Natural killer cell (primary cell): ENCODE data around the gene NOP14. TPM values are rescaled to one million over a fixed set of nuclear protein-coding genes. Genes with fewer than 3 reads are reported as not detected.

ENCODE experiments used
- ATAC-seq, 3 donors: fragments of 150-1000 bp in 2 of 3; fragments of 200-7000 bp in 1 of 3; cut with Tn5 transposase; 1 replicate in 1 of 3; 2 replicates in 2 of 3; pipeline ENCODE4 v1.10.0; 2021; ENCODE audit warnings: mild to moderate bottlenecking in 2 of 3, moderate library complexity in 2 of 3
- DNase-seq, 2 donors: peaks; one replicate each; pipeline versions ENCODE4 v3.0.0 to v3.0.0-alpha.2; 2013 to 2021; ENCODE audit warnings: mixed read lengths in 1 of 2
- H3K27ac ChIP-seq: one replicate; pipeline ENCODE4 v1.5.1; 2013; ENCODE audit warnings: mild to moderate bottlenecking, low read length
- H3K27me3 ChIP-seq: one replicate; pipeline ENCODE4 v1.6.1; 2013; ENCODE audit warnings: low read length; ENCODE audit not compliant: control insufficient read depth, insufficient read depth
- H3K36me3 ChIP-seq: one replicate; pipeline ENCODE4 v1.6.1; 2013; ENCODE audit warnings: low read length; ENCODE audit not compliant: control insufficient read depth, insufficient read depth
- H3K4me1 ChIP-seq: one replicate; pipeline ENCODE4 v1.6.1; 2013; ENCODE audit warnings: low read length; ENCODE audit not compliant: control insufficient read depth, insufficient read depth
- H3K4me3 ChIP-seq: one replicate; pipeline ENCODE4 v1.5.1; 2013; ENCODE audit warnings: low read length
- H3K9me3 ChIP-seq: one replicate; pipeline ENCODE4 v1.6.1; 2013; ENCODE audit warnings: low read length; ENCODE audit not compliant: control insufficient read depth, insufficient read depth
- H3K27ac Mint-ChIP-seq, 2 donors: one replicate each; pipeline ENCODE4 v1.8.0; 2022; ENCODE audit warnings: mild to moderate bottlenecking in 2 of 2, mixed read lengths in 2 of 2, moderate library complexity in 1 of 2
- H3K27me3 Mint-ChIP-seq, 2 donors: one replicate each; pipeline ENCODE4 v1.8.0; 2022; ENCODE audit warnings: low read depth in 2 of 2, mixed read lengths in 2 of 2
- H3K36me3 Mint-ChIP-seq: one replicate; pipeline ENCODE4 v1.8.0; 2022; ENCODE audit warnings: mixed read lengths
- H3K4me1 Mint-ChIP-seq, 2 donors: one replicate each; pipeline ENCODE4 v1.8.0; 2022; ENCODE audit warnings: mixed read lengths in 2 of 2
- H3K4me3 Mint-ChIP-seq: one replicate; pipeline ENCODE4 v1.8.0; 2022; ENCODE audit warnings: mild to moderate bottlenecking, moderate library complexity, mixed read lengths
- H3K9me3 Mint-ChIP-seq, 2 donors: one replicate each; pipeline ENCODE4 v1.8.0; 2022; ENCODE audit warnings: mixed read lengths in 2 of 2
- CTCF ChIP-seq: fragments of 200-600 bp; IDR thresholded peaks from one replicate; pipeline ENCODE4 v1.8.0; 2022; ENCODE audit warnings: antibody characterized with exemption
- WGBS: methylation state at CpG from one replicate; pipeline ENCODE4 v1.1.7; 2013; ENCODE audit warnings: missing lambda C conversion rate; ENCODE audit not compliant: insufficient coverage; 5-methylcytosine and 5-hydroxymethylcytosine counted together
- intact Hi-C: fragments of 100-400 bp; cut with micrococcal nuclease; formaldehyde crosslinking; loops from one replicate; pipeline ENCODE4 v1.14.2; 2022
- total RNA-seq, 4 donors: library from RNA; stranded (reverse); fragments of 120-200 nt in 1 of 4; gene quantifications; one replicate each; pipeline versions ENCODE4 v1.2.3 to v1.2.4, GENCODE V29; 2013 to 2022

NOP14 gene
- total RNA-seq, 3 donors from 2014 or later (not counting 1 experiment from before 2014, with no cell fraction given) = 20.9 to 25.0 (median 21.1) TPM

GRCh38 chr4:2982012-2982411 is 18.8 kb upstream of the NOP14 start:
- Mint-ChIP-seq H3K36me3 (no peaks in the 10 kb centered on the region), H3K4me3 (no peak overlapping the region), H3K4me1 (peaks cover 5 to 6% of the 10 kb centered on the region in 2 donors), H3K27ac (no peak overlapping the region), H3K27me3 (peaks cover 0 to 3% of the 10 kb centered on the region in 2 donors), H3K9me3 (no peaks in the 10 kb centered on the region)
- H3K27ac ChIP-seq = no peak overlapping the region
- TF ChIP-seq CTCF = no peak
- no peaks in the 10 kb centered on the region for H3K4me1 ChIP-seq
- H3K4me3 ChIP-seq = no peak overlapping the region
- H3K27me3 ChIP-seq = no peaks in the 10 kb centered on the region
- 91% methylated on average over 4 of the region's 4 CpGs for WGBS
- no peaks in the 10 kb centered on the region for H3K36me3 ChIP-seq
- H3K9me3 ChIP-seq = peaks cover 9% of the 10 kb centered on the region
- intact Hi-C loops = no loop called here
- DNase-seq (no peak), ATAC-seq (no peak)

GRCh38 chr4:2981256-2981819 is 18.1 kb upstream of the NOP14 start:
- H3K9me3 Mint-ChIP-seq = no peaks in the 10 kb centered on the region
- H3K27ac ChIP-seq = no peak overlapping the region
- no peak overlapping the region for H3K27ac Mint-ChIP-seq
- H3K27me3 ChIP-seq = no peaks in the 10 kb centered on the region
- no peaks in the 10 kb centered on the region for H3K36me3 ChIP-seq
- H3K36me3 Mint-ChIP-seq = no peaks in the 10 kb centered on the region
- H3K4me3 ChIP-seq = no peak overlapping the region
- H3K4me1 Mint-ChIP-seq = peaks cover 5 to 6% of the 10 kb centered on the region in 2 donors
- intact Hi-C loops = no loop called here
- H3K4me1 ChIP-seq = no peaks in the 10 kb centered on the region
- DNase-seq (no peak), ATAC-seq (no peak)
- no peak overlapping the region for H3K4me3 Mint-ChIP-seq
- peaks cover 9% of the 10 kb centered on the region for H3K9me3 ChIP-seq
- TF ChIP-seq CTCF = no peak
- WGBS = 93% methylated on average over 4 of the region's 4 CpGs
- peaks cover 0 to 3% of the 10 kb centered on the region in 2 donors for H3K27me3 Mint-ChIP-seq

GRCh38 chr4:2977211-2978088 is 14.2 kb upstream of the NOP14 start:
- H3K36me3 Mint-ChIP-seq = no peaks in the 10 kb centered on the region
- Histone ChIP-seq H3K27ac (no peak overlapping the region), H3K27me3 (no peaks in the 10 kb centered on the region), H3K9me3 (peaks cover 9% of the 10 kb centered on the region), H3K4me1 (no peaks in the 10 kb centered on the region), H3K4me3 (no peak overlapping the region), H3K36me3 (no peaks in the 10 kb centered on the region)
- WGBS = 90% methylated on average over 14 of the region's 14 CpGs
- DNase-seq (no peak), ATAC-seq (no peak)
- H3K9me3 Mint-ChIP-seq = no peaks in the 10 kb centered on the region
- peaks cover 5 to 6% of the 10 kb centered on the region in 2 donors for H3K4me1 Mint-ChIP-seq
- no peak overlapping the region for H3K4me3 Mint-ChIP-seq
- H3K27ac Mint-ChIP-seq = no peak overlapping the region
- intact Hi-C loops = loop anchor here (1.0 kb wide), 1 partner anchor 60 kb away; no protein-coding TSS in a partner anchor
- TF ChIP-seq CTCF = no peak
- no peaks in the 10 kb centered on the region for H3K27me3 Mint-ChIP-seq
